Activated CD4-positive, alpha-beta T cell treated with anti-CD3 and anti-CD28 coated beads for 36 hours (primary cell): ENCODE measurements around the gene ITGB5. TPM values are rescaled to one million over a fixed set of nuclear protein-coding genes. Genes with fewer than 3 reads are reported as not detected.

ENCODE experiments used
- ATAC-seq: fragments of 200-7000 bp; cut with Tn5 transposase; one replicate; pipeline ENCODE4 v1.10.0; 2021; ENCODE audit warnings: mild to moderate bottlenecking, moderate library complexity
- CTCF ChIA-PET: fragments of 350-600 bp; sonication (Branson Sonifier 250); formaldehyde crosslinking; loops from one replicate; lab custom pipeline; 2021; ENCODE audit warnings: antibody characterized with exemption; lab: Charles Lee
- POLR2A ChIA-PET: fragments of 350-600 bp; sonication (Branson Sonifier 250); formaldehyde crosslinking; loops from one replicate; lab custom pipeline; 2021; ENCODE audit warnings: antibody characterized with exemption, inconsistent platforms; lab: Charles Lee
- DNase-seq: peaks from one replicate; pipeline ENCODE4 v3.0.0-alpha.2; 2020
- H3K27ac Mint-ChIP-seq: one replicate; pipeline ENCODE4 v1.8.0; 2021; ENCODE audit warnings: mixed read lengths
- H3K27me3 Mint-ChIP-seq: one replicate; pipeline ENCODE4 v1.8.0; 2021; ENCODE audit warnings: mixed read lengths
- H3K36me3 Mint-ChIP-seq: one replicate; pipeline ENCODE4 v1.8.0; 2021; ENCODE audit warnings: low read depth, mixed read lengths
- H3K4me1 Mint-ChIP-seq: one replicate; pipeline ENCODE4 v1.8.0; 2021; ENCODE audit warnings: mixed read lengths
- H3K4me3 Mint-ChIP-seq: one replicate; pipeline ENCODE4 v1.8.0; 2021; ENCODE audit warnings: mild to moderate bottlenecking, moderate library complexity, mixed read lengths
- H3K9me3 Mint-ChIP-seq: one replicate; pipeline ENCODE4 v1.8.0; 2021; ENCODE audit warnings: low read depth, mixed read lengths
- intact Hi-C, 2 experiments: fragments of 100-400 bp; cut with DNase I in 1 of 2; cut with micrococcal nuclease in 1 of 2; formaldehyde crosslinking; loops; one replicate each; pipeline versions ENCODE4 v1.14.2 to v1.15.1; 2022 to 2024; cut with DNase I, micrococcal nuclease
- total RNA-seq, 2 experiments: library from RNA; stranded (reverse); gene quantifications; one replicate each; pipeline ENCODE4 v1.2.3, GENCODE V29; 2021

The ITGB5 gene
- total RNA-seq, 2 experiments from 2014 or later: 0.57 to 0.72 TPM

DNA sequence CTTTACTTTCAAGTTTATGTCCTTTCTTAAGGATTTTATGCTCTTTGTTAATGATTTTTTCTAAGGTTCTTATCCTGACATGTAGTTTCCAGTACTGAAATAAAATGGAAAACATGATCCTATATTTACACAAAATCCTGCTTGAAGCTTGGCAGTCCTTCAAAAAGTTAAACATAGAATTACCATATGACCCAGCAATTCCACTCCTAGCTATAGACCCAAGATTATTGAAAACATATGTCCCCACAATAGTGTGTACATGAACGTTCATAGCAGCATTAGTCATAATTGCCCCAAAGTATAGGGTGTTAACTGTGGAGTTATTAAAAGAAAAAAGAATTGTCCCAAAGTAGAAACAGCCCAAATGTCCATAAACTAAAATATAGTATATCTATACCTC, 33.2 kb downstream of the ITGB5 start:
- H3K4me3 Mint-ChIP-seq: no peak overlapping the region

DNA sequence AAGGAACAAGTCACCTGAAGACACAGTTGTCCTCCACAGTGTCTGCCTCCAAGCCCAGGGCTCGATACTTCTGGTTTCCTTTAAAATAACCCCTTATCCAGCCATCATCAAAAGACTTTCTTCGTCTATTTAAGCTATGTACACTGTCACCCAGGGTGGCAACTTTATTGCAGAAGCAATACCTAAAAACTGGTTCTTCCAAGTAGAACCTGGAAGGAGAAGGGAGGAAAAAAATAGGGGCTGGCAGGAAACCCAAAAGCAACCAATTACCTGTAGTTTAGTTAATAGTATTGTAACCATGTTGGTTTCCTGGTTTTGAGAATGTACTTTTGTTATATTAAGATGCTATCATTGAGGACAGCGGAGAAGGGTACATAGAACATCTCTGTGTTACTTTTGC, 33.7 kb downstream of the ITGB5 start:
- H3K4me3 Mint-ChIP-seq: no peak overlapping the region
- CTCF ChIA-PET: interaction anchor here (0.9 to 1.0 kb wide), 2 partner anchors 9 to 10 kb away, joined by 4 to 5 read pairs; no protein-coding TSS in a partner anchor
- peaks cover 12% of the 10 kb centered on the region for H3K27me3 Mint-ChIP-seq
- no peak for DNase-seq
- H3K9me3 Mint-ChIP-seq: no peaks in the 10 kb centered on the region
- no peak for ATAC-seq
- H3K27ac Mint-ChIP-seq: no peak overlapping the region
- H3K36me3 Mint-ChIP-seq: no peaks in the 10 kb centered on the region
- intact Hi-C loops: no loop called here
- POLR2A ChIA-PET: no interaction called here
- no peaks in the 10 kb centered on the region for H3K4me1 Mint-ChIP-seq

More for the DNA sequence above, 33.2 kb downstream of the ITGB5 start:
- Mint-ChIP-seq H3K27me3 (peaks cover 12% of the 10 kb centered on the region), H3K36me3 (no peaks in the 10 kb centered on the region), H3K4me1 (no peaks in the 10 kb centered on the region), H3K9me3 (no peaks in the 10 kb centered on the region), H3K27ac (no peak overlapping the region)
- no peak for DNase-seq
- CTCF ChIA-PET: interaction anchor here (0.9 to 1.0 kb wide), 2 partner anchors 9 to 10 kb away, joined by 4 to 5 read pairs; no protein-coding TSS in a partner anchor
- POLR2A ChIA-PET: no interaction called here
- intact Hi-C loops: no loop called here
- no peak for ATAC-seq

DNA sequence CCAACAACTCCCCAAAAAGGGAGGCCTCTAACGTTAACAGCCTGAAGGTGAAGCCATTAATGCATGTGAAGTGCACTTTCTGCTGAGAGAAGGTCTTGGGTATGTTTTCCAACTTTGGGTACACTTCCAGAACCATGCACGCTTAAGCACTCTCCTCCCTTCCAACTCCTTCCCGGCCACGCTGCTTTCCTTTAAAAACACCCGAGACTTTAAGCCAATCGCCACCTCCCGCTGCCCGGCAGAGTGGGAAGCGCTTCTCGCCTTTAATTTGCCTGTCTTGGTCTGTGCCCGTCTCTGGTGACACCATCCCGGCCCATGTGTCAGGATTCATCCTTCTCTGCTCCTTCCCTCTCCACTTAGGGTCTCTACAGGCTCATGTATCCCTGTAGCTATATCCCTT, 35.3 kb downstream of the ITGB5 start:
- DNase-seq: no peak
- peaks cover 9% of the 10 kb centered on the region for H3K27me3 Mint-ChIP-seq
- H3K9me3 Mint-ChIP-seq: no peaks in the 10 kb centered on the region
- H3K36me3 Mint-ChIP-seq: no peaks in the 10 kb centered on the region
- ChIA-PET CTCF (interaction anchor here (0.9 kb wide), 1 partner anchor 11 kb away, joined by 4 read pairs; no protein-coding TSS in a partner anchor), POLR2A (no interaction called here)
- no peaks in the 10 kb centered on the region for H3K4me1 Mint-ChIP-seq
- ATAC-seq: no peak
- intact Hi-C loops: no loop called here
- no peak overlapping the region for H3K4me3 Mint-ChIP-seq
- H3K27ac Mint-ChIP-seq: no peak overlapping the region

- Mint-ChIP-seq H3K9me3 (no peaks in the 10 kb centered on the region), H3K36me3 (no peaks in the 10 kb centered on the region), H3K27ac (no peak overlapping the region), H3K4me1 (no peaks in the 10 kb centered on the region), H3K27me3 (peaks cover 9% of the 10 kb centered on the region), H3K4me3 (no peak overlapping the region)
- ChIA-PET CTCF (no interaction called here), POLR2A (no interaction called here)
- intact Hi-C loops: no loop called here
- DNase-seq (no peak), ATAC-seq (no peak)
These were observed 36.0 kb downstream of the ITGB5 start for GRCh38 chr3:124851136-124851535.

- intact Hi-C loops: no loop called here
- ChIA-PET POLR2A (no interaction called here), CTCF (no interaction called here)
- Mint-ChIP-seq H3K4me3 (no peak overlapping the region), H3K9me3 (no peaks in the 10 kb centered on the region), H3K36me3 (no peaks in the 10 kb centered on the region), H3K4me1 (no peaks in the 10 kb centered on the region), H3K27me3 (peaks cover 6% of the 10 kb centered on the region), H3K27ac (no peak overlapping the region)
- ATAC-seq (no peak), DNase-seq (no peak)
These were observed 36.5 kb downstream of the ITGB5 start for GRCh38 chr3:124850633-124851032.

DNA sequence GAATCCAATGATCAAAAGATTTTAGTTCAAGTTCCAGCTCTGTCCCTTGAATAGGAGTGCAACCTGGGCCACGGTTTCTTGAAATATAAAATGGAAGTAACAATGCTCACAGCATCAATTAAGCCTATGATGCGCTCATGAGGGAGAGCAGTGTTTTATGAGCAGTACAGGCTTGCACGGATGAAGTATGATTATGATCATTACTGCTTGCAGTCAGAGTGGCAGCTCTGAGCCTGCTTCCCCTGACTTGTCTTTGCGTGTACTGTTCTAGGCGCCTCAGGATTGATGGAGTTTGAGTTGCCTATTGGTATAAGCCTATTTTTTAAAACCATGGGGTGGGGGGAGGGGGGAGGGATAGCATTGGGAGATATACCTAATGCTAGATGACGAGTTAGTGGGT, 37.0 kb downstream of the ITGB5 start:
- H3K9me3 Mint-ChIP-seq: no peaks in the 10 kb centered on the region
- no peak overlapping the region for H3K27ac Mint-ChIP-seq
- ChIA-PET CTCF (no interaction called here), POLR2A (no interaction called here)
- DNase-seq (no peak), ATAC-seq (no peak)
- peaks cover 4% of the 10 kb centered on the region for H3K27me3 Mint-ChIP-seq
- no peaks in the 10 kb centered on the region for H3K4me1 Mint-ChIP-seq
- H3K36me3 Mint-ChIP-seq: no peaks in the 10 kb centered on the region
- intact Hi-C loops: no loop called here
- no peak overlapping the region for H3K4me3 Mint-ChIP-seq

GRCh38 chr3:124848300-124848699, 38.9 kb downstream of the ITGB5 start:
- Mint-ChIP-seq H3K9me3 (no peaks in the 10 kb centered on the region), H3K27me3 (no peaks in the 10 kb centered on the region), H3K36me3 (no peaks in the 10 kb centered on the region), H3K4me3 (no peak overlapping the region), H3K4me1 (no peaks in the 10 kb centered on the region), H3K27ac (no peak overlapping the region)
- ATAC-seq: no peak
- intact Hi-C loops: no loop called here
- POLR2A ChIA-PET: no interaction called here
- CTCF ChIA-PET: interaction anchor here (0.5 kb wide), 1 partner anchor 49 kb away, joined by 3 read pairs; no protein-coding TSS in a partner anchor
- DNase-seq: no peak

DNA sequence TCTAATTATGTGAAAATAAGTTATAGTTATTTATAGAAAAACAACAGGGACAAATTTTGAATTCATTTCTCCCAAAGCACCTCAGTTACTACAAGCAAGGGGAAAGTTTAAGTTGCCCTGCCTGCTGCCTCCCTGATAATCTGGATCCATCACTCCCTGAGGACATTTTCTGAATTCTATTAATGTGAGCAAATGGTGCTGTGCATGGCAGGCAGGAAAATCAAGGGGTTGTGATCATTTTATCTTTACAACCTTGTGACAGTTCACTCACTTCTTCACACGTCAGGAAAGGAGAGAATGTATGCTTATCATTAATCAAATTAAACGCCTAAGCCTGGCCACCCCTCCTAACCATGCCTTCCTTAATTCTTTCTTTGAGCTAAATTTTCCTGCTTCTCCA, 39.3 kb downstream of the ITGB5 start:
- no peak for ATAC-seq
- intact Hi-C loops: no loop called here
- no peak for DNase-seq
- POLR2A ChIA-PET: no interaction called here
- no peak overlapping the region for H3K27ac Mint-ChIP-seq
- no peaks in the 10 kb centered on the region for H3K36me3 Mint-ChIP-seq
- H3K4me3 Mint-ChIP-seq: no peak overlapping the region
- no peaks in the 10 kb centered on the region for H3K4me1 Mint-ChIP-seq
- H3K27me3 Mint-ChIP-seq: no peaks in the 10 kb centered on the region
- no peaks in the 10 kb centered on the region for H3K9me3 Mint-ChIP-seq
- CTCF ChIA-PET: no interaction called here

- POLR2A ChIA-PET: no interaction called here
- DNase-seq (no peak), ATAC-seq (no peak)
- Mint-ChIP-seq H3K36me3 (no peaks in the 10 kb centered on the region), H3K27ac (no peak overlapping the region), H3K4me1 (no peaks in the 10 kb centered on the region), H3K9me3 (no peaks in the 10 kb centered on the region), H3K27me3 (peaks cover 3% of the 10 kb centered on the region), H3K4me3 (no peak overlapping the region)
- intact Hi-C loops: no loop called here
- CTCF ChIA-PET: no interaction called here
These were observed 40.1 kb downstream of the ITGB5 start for GRCh38 chr3:124847051-124847450.

GRCh38 chr3:124846189-124846588, 41.0 kb downstream of the ITGB5 start:
- CTCF ChIA-PET: interaction anchor here (0.7 to 0.8 kb wide), 2 partner anchors 14 to 149 kb away, joined by 3 to 5 read pairs; no protein-coding TSS in a partner anchor
- H3K36me3 Mint-ChIP-seq: no peaks in the 10 kb centered on the region
- POLR2A ChIA-PET: interaction anchor here (0.7 kb wide), 1 partner anchor 577 kb away, joined by 6 read pairs; no protein-coding TSS in a partner anchor
- DNase-seq (no peak), ATAC-seq (no peak)
- intact Hi-C loops: no loop called here
- H3K27ac Mint-ChIP-seq: no peak overlapping the region
- H3K27me3 Mint-ChIP-seq: peaks cover 3% of the 10 kb centered on the region
- H3K4me3 Mint-ChIP-seq: no peak overlapping the region
- no peaks in the 10 kb centered on the region for H3K4me1 Mint-ChIP-seq
- no peaks in the 10 kb centered on the region for H3K9me3 Mint-ChIP-seq

- no peaks in the 10 kb centered on the region for H3K9me3 Mint-ChIP-seq
- CTCF ChIA-PET: interaction anchor here (0.7 to 1.2 kb wide), 2 partner anchors 8 to 63 kb away, joined by 3 to 5 read pairs; no protein-coding TSS in a partner anchor
- POLR2A ChIA-PET: interaction anchor here (0.5 to 0.6 kb wide), 2 partner anchors 40 to 106 kb away, joined by 3 to 5 read pairs; no protein-coding TSS in a partner anchor
- no peak overlapping the region for H3K27ac Mint-ChIP-seq
- no peaks in the 10 kb centered on the region for H3K4me1 Mint-ChIP-seq
- no peak overlapping the region for H3K4me3 Mint-ChIP-seq
- DNase-seq (no peak), ATAC-seq (no peak)
- no peaks in the 10 kb centered on the region for H3K36me3 Mint-ChIP-seq
- H3K27me3 Mint-ChIP-seq: peaks cover 3% of the 10 kb centered on the region
- intact Hi-C loops: no loop called here
These were observed 41.8 kb downstream of the ITGB5 start for GRCh38 chr3:124845406-124845805.

- Mint-ChIP-seq H3K4me3 (no peak overlapping the region), H3K4me1 (no peaks in the 10 kb centered on the region), H3K27me3 (peaks cover 4% of the 10 kb centered on the region), H3K36me3 (no peaks in the 10 kb centered on the region), H3K9me3 (no peaks in the 10 kb centered on the region), H3K27ac (no peak overlapping the region)
- ATAC-seq: no peak
- intact Hi-C loops: no loop called here
- DNase-seq: no peak
- CTCF ChIA-PET: interaction anchor here (0.7 to 1.5 kb wide), 3 partner anchors 10 to 57 kb away, joined by 4 read pairs; no protein-coding TSS in a partner anchor
- POLR2A ChIA-PET: no interaction called here
These were observed 43.5 kb downstream of the ITGB5 start for GRCh38 chr3:124843506-124844177.
